Activated CD8-positive, alpha-beta memory T cell treated with anti-CD3 and anti-CD28 coated beads, Interleukin-2, amount 50 U/mL, for 24 hours (primary cell): Measurements from ENCODE around the gene ZNF398.
"Not testable (repeated sequence)": the region's sequence is repeated elsewhere in the genome, so short reads cannot be mapped to it uniquely, and the experiment has no call there.

ENCODE experiments used
- DNase-seq: peaks from one replicate; pipeline ENCODE4 v3.0.0-alpha.2; 2020; ENCODE audit errors: extremely low read depth

Gene ZNF398

GRCh38 chr7:149226366-149226765 is 79.1 kb downstream of the ZNF398 start:
- not testable (repeated sequence) for DNase-seq

GRCh38 chr7:149226840-149227494 is 79.7 kb downstream of the ZNF398 start:
- DNase-seq = no peak

- DNase-seq = no peak
These were observed 81.7 kb downstream of the ZNF398 start for GRCh38 chr7:149228831-149229471.

- no peak for DNase-seq
These were observed 82.3 kb downstream of the ZNF398 start for GRCh38 chr7:149229526-149229925.

- DNase-seq = no peak
These were observed 85.1 kb downstream of the ZNF398 start for GRCh38 chr7:149232362-149232761.
